Measurements from ENCODE around the gene TMPRSS2. TPM values are rescaled to one million over a fixed set of nuclear protein-coding genes. Genes with fewer than 3 reads are reported as not detected.

The TMPRSS2 gene
- total RNA-seq, 4 donors from 2014 or later: 0.26 to 1.5 TPM; not detected in 2

- no peak for DNase-seq
- Histone ChIP-seq H3K4me3 (no peak overlapping the region), H3K27me3 (peaks cover 0 to 3% of the 10 kb centered on the region in 2 donors), H3K27ac (no peak overlapping the region), H3K4me1 (no peaks in the 10 kb centered on the region), H3K36me3 (no peaks in the 10 kb centered on the region), H3K9me3 (no peaks in the 10 kb centered on the region)
- intact Hi-C loops (cut with DNase I; ENCODE audit: low total_unique reads): no loop called here
- no peak for TF ChIP-seq POLR2A (IDR thresholded peaks at IDR 0.05)
- TF ChIP-seq, protein P1, sequence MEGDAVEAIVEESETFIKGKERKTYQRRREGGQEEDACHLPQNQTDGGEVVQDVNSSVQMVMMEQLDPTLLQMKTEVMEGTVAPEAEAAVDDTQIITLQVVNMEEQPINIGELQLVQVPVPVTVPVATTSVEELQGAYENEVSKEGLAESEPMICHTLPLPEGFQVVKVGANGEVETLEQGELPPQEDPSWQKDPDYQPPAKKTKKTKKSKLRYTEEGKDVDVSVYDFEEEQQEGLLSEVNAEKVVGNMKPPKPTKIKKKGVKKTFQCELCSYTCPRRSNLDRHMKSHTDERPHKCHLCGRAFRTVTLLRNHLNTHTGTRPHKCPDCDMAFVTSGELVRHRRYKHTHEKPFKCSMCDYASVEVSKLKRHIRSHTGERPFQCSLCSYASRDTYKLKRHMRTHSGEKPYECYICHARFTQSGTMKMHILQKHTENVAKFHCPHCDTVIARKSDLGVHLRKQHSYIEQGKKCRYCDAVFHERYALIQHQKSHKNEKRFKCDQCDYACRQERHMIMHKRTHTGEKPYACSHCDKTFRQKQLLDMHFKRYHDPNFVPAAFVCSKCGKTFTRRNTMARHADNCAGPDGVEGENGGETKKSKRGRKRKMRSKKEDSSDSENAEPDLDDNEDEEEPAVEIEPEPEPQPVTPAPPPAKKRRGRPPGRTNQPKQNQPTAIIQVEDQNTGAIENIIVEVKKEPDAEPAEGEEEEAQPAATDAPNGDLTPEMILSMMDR (IDR thresholded peaks at IDR 0.05): no peak
These were observed 1.9 kb downstream of the TMPRSS2 start for GRCh38 chr21:41506005-41506594.

- H3K36me3 ChIP-seq: no peaks in the 10 kb centered on the region
- TF ChIP-seq, protein P1 (IDR thresholded peaks at IDR 0.05): no peak
- no peak for TF ChIP-seq POLR2A (IDR thresholded peaks at IDR 0.05)
- H3K4me1 ChIP-seq: no peaks in the 10 kb centered on the region
- intact Hi-C loops (cut with DNase I; ENCODE audit: low total_unique reads): no loop called here
- no peaks in the 10 kb centered on the region for H3K27me3 ChIP-seq
- no peak for DNase-seq
- no peaks in the 10 kb centered on the region for H3K9me3 ChIP-seq
- no peak overlapping the region for H3K4me3 ChIP-seq
- no peak overlapping the region for H3K27ac ChIP-seq
These were observed 3.9 kb downstream of the TMPRSS2 start for GRCh38 chr21:41504030-41504429.

DNA sequence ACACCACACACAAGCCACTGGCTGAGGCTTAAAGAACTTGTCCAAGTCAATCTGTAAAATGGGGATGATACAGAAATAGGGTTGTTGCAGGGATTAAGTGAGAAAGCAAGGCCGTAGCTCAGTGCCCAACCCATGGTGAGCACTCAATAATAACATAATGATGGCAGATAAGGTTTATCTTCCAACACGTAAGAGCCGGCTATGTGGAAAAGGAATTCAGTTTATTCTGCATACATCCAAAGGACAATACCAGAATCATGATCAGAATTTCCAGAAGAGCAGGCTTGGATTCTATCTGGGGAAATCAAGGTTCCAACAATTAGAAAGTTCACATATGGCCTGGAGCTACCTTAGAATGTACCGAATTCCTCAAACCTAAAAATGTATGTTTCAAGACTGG, 4.6 kb downstream of the TMPRSS2 start:
- DNase-seq: no peak
- H3K4me1 ChIP-seq: no peaks in the 10 kb centered on the region
- H3K4me3 ChIP-seq: no peak overlapping the region
- no peaks in the 10 kb centered on the region for H3K27me3 ChIP-seq
- H3K27ac ChIP-seq: no peak overlapping the region
- intact Hi-C loops (cut with DNase I; ENCODE audit: low total_unique reads): no loop called here
- no peaks in the 10 kb centered on the region for H3K9me3 ChIP-seq
- TF ChIP-seq, protein P1 (IDR thresholded peaks at IDR 0.05): no peak
- TF ChIP-seq POLR2A (IDR thresholded peaks at IDR 0.05): no peak
- H3K36me3 ChIP-seq: no peaks in the 10 kb centered on the region

GRCh38 chr21:41501919-41502318, 6.0 kb downstream of the TMPRSS2 start:
- intact Hi-C loops (cut with DNase I; ENCODE audit: low total_unique reads): no loop called here

GRCh38 chr21:41500931-41501381, 7.0 kb downstream of the TMPRSS2 start:
- no peaks in the 10 kb centered on the region for H3K36me3 ChIP-seq
- H3K27ac ChIP-seq: no peak overlapping the region
- TF ChIP-seq, protein P1 (IDR thresholded peaks at IDR 0.05): no peak
- no peak for TF ChIP-seq POLR2A (IDR thresholded peaks at IDR 0.05)
- no peak for DNase-seq
- no peaks in the 10 kb centered on the region for H3K27me3 ChIP-seq
- H3K4me3 ChIP-seq: no peak overlapping the region
- intact Hi-C loops (cut with DNase I; ENCODE audit: low total_unique reads): no loop called here
- H3K9me3 ChIP-seq: no peaks in the 10 kb centered on the region
- no peaks in the 10 kb centered on the region for H3K4me1 ChIP-seq

More at GRCh38 chr21:41501919-41502318, 6.0 kb downstream of the TMPRSS2 start:
- Histone ChIP-seq H3K9me3 (no peaks in the 10 kb centered on the region), H3K36me3 (no peaks in the 10 kb centered on the region), H3K4me1 (no peaks in the 10 kb centered on the region), H3K27ac (no peak overlapping the region), H3K27me3 (no peaks in the 10 kb centered on the region), H3K4me3 (no peak overlapping the region)
- no peak for TF ChIP-seq POLR2A (IDR thresholded peaks at IDR 0.05)
- TF ChIP-seq, protein P1 (IDR thresholded peaks at IDR 0.05): no peak
- no peak for DNase-seq
